Activated CD8-positive, alpha-beta memory T cell treated with anti-CD3 and anti-CD28 coated beads, Interleukin-2, amount 50 U/mL, for 1 hour (primary cell): ENCODE data around the gene LDHD.

Experiments
- DNase-seq: peaks from one replicate; pipeline ENCODE4 v3.0.0-alpha.2; 2020; ENCODE audit errors: extremely low read depth

LDHD gene

DNA sequence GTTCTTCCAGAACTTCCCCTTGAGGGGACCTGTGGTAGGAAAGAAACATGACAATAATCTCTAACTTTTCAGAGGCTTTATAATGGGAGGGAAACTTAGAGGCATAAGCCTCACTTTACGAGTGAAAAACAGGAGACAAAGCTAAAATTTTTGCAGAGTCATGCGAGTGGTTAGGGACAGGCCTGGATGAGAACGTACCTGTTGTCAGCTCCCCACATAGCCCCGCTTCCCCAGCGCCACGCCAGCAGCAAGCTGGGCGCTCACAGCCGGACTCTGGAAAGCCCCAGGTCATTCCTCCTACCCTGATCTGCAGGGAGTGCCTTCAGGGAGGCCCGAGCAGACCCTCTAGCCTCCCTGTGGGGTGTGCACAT, 53.6 kb downstream of the LDHD start:
- DNase-seq, result no peak

DNA sequence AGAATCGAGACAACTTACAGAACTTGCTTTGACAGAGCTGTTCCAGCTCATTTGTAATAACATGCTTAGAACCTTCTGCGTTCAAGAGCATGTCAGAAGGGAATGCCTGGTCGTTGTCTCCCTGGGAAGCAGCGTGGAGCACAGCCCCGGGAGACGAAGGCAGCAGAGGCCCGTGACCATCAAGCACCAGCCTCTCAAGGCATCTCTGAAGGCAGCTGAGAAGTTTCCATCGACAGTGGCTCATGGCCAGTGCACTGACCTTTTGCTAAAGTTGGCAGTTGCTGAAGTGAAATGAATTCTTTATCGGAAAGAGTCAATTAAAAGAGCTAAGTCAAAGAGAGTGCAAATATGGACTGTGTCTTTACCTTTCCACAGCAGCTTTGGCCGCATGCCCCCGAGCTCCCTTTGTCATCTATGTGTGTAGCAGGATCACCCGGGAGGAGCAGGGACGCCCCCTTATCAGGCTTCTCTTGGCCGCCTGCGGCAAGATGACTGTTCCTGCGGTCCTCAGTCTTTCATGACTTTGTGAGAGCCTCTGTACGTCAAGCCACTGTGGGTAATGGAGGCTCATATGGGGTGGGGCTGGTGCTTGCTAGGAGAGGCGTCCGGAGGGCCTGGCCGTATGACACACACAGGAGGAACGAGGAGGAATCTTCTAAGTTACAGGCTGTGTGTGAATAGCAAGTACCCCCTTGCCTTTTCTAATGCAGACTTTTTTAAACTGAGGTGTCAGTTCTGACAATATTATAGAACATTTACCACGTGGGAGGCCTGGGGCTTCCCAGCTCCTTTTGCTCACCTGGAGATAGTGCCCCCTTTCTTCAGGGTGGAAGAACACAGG, 54.2 kb downstream of the LDHD start:
- DNase-seq, result no peak
